Keratinocyte (primary cell): ENCODE measurements around the gene ISG20L2.

Source experiments
- CTCF ChIP-seq, 3 experiments: IDR thresholded peaks in 1 of 3; conservative IDR thresholded peaks in 1 of 3; optimal IDR thresholded peaks in 1 of 3; 2 replicates in 2 of 3; 3 replicates in 1 of 3; pipeline versions ENCODE3 to v1.5.1; 2011; ENCODE audit warnings: low read length in 3 of 3, mild to moderate bottlenecking in 3 of 3, moderate library complexity in 2 of 3, control low read depth in 1 of 3, inconsistent platforms in 1 of 3; ENCODE audit not compliant: insufficient read depth in 2 of 3; ENCODE audit errors: extremely low read depth in 1 of 3
- EZH2 ChIP-seq: IDR thresholded peaks from one replicate; pipeline ENCODE4 v1.6.1; 2012; ENCODE audit warnings: inconsistent platforms, mild to moderate bottlenecking, low read length, moderate library complexity

- TF ChIP-seq CTCF (optimal IDR thresholded peaks at IDR 0.05 in 1 of 3, IDR thresholded peaks at IDR 0.05 in 1 of 3, conservative IDR thresholded peaks at IDR 0.05 in 1 of 3; ENCODE audit: extremely low read depth in 1 of 3, insufficient read depth in 2 of 3, low read length in 3 of 3) (no peak), EZH2 (no peak)
These were observed 29.6 kb downstream of the ISG20L2 start for GRCh38 chr1:156698995-156699394.
